Hematopoietic multipotent progenitor cell treated with erythropoietin and hydrocortisone succinate and interleukin-3 and kit ligand, for 6 days (in vitro differentiated cells): Measurements from ENCODE around the gene C1QL1.

Source experiments
- DNase-seq: peaks from one replicate; pipeline ENCODE4 v3.0.0-alpha.2; 2015

C1QL1 gene

DNA sequence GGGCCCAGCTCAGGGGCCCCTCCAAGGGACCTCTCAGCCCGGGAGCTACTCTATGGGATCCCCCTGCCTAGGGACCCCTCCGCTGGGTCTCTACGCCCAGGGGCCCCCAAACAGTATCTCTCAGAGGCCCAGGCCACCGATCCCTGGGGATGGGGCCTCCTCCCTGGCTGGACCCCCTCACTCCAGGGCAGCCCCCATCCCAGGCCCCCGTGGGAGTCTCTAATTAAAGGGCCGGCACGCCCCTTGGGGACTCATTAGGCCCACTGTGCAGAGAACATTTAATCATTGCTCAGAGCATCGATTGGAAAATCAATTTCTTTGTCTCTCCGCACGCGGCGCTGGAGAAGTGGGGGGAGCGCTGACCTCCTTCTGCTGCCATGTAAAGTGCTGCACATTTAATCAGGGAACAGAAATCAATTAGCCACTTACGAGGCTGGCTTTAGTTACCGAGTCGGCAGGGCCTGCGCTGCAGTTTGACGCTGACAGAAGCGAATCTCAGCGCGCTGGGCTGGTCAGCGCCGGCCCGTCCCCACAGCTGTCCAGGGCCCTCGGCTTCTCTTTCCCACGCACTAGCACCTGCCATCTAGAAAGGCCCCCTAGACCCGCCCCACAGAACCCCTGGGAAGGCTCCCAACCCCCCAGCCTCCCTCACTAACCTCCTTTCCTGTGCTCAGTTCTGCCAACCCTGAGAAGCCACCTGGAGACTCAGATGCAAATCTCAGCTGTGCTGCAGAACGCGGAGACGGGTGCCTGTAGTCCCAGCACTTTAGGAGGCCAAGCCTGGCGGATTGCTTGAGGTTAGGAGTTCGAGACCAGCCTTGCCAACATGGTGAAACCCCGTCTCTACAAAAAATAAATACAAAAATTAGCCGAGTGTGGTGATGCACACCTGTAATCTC lies 20.2 kb upstream of the C1QL1 start:
- no peak for DNase-seq

DNA sequence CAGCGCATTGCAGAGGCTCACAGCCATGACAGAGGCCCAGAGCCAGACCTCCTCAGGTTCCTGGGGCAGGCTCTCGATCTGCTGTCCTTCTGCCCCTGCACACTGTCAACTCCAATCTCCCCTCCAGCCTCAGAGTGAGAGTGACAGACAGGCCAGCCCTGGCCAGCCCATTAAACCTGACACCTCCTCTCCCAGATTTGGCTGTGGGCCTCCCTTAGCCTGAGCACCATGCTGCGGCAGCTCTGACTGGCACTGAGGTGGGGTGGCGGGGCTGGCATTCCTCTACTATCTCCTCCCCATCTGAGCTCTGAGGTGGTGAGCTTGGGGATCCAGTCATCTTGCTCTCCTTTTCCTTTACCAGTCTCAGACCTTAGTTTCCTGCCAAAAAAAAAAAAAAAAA lies 15.5 kb upstream of the C1QL1 start:
- no peak for DNase-seq

DNA sequence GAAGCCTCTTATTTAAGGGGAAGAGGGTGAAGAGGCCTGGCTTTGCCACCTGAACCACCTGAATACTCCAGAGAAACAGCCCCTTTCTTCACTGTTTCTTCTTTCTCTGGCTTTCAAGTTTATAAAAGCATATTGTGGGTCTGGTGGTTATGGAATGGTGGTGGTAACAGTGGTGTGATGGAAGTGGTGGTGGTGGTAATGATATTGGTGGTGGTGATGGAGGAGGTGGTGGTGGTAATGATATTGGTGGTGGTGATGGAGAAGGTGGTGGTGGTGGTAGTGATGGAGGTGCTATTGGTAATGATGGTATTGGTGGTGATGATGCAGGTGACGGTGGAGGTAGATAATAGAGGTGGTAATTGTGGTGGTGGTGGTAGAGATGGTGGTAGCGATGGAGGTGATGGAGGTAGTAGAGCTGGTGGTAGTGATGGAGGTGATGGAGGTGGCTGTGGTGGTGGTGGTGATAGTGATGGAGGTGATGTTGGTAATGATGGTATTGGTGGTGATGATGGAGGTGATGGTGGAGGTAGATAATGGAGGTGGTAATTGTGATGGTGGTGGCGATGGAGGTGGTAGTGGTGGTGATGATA lies 14.1 kb upstream of the C1QL1 start:
- DNase-seq, result no peak

DNA sequence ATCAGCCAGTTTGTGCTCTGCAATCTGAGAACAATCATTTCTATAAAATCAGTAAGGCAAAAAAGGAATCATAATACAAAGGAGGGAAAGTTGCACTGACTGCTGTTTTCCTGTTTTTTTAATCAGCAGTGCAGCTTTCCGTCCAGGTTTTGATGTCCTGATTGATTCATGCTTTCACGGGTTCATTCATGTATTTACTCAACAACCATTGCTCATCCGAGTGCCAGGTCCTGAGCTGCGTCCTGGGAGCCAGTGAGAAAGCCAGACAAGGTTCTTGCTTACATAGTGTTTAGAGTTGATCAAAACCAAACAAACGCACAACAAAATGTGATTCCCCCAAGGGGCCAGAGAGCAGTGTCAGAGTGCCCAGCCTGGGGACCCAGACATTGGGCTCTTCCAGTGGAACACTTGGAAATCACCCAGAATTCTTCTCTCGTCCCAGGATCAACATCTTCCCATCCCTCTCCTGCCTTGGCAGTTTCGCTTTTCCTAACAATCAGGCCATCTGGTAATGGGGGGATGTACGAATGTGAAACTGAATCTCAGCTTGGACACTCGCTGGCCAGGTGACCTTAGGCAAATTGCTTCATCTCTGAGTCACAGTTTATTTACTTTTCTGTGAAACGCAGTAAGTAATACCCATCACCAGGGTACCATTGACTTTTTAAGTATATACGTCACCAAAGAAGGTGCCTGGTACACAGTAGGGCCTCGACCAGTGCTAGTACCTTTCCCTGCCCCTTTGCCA lies 13.3 kb upstream of the C1QL1 start:
- no peak for DNase-seq

DNA sequence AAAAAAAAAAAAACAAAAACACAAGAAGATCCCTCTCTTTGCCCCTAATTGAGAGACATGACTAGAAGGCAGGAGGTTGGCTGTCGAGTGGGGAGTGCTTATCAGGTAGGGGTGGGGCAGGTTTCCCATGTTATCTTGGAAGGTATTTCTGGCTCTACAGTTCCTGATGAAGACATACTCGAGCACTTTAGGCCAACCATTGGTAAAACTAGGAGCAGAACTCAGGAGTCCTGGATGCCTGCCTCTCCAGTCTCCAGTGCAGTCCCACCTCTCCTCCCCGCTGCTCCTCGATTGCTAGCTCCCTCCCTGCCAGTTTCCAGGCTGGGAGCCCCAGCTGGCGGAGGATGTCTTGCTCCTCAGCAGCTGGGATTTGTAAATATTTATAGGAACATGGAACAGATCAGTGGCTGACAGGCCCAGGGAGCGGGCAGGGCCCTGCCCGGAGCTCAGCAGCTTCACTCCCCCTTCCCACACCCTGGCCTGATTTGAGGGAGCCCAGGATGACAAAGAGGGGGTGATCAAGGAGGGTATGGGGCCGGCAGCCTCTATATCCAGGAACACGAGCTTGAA lies 11.4 kb upstream of the C1QL1 start:
- DNase-seq, result no peak

DNA sequence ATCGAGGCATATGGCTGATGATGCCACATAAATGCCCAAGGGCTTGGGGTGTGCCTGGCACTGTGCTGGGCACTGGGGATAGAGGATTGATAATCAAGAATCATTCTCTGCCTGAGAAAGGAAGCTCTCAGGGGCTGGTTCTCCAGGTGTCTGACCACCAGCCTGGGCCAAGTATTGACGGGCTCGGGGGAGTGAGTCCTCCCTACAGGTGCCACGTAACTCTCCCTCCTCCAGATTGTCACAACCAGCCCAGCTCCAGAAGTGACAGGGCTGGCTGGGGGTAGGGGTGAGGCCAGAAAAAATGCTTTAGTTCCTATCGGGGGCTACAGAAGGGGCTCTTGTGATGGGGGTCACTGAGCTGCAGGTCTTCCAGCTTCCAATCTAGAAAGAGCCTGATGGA lies 10.7 kb upstream of the C1QL1 start:
- no peak for DNase-seq

DNA sequence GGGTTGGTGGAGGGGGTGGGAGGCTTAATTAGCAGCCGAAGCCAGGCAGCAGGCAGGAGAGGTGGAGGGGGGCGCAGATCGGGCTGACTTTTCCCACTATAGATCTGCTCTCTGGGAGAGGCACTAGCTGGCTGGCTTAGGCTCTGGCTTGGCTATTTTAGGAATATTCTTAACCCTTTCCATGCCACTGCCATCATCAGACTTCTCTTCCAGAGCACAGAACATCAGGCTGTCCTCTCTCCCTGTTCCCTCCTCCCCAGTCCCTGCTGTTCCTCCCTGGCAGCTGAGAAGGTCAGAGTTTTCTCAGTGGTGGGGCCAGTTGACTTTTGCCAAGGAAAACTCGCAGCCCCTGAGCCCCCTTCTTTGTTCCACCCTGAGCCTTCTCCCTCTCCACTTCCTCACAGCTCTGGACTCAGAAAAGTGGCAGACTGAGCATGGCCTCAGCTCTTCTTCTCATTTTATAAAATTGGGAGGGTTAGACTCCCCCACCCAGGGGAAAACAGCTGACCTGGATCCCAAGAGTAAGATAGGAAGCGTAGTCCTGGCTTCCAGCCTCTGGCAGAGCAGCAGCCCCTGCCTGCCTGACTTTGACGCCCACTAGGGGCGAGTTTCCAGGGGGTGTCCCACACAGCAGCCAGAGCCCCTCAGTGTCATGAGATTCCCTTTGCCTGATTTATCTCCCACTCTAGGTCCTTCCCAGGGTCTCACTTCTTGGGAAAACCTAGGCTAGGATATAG lies 9.9 kb upstream of the C1QL1 start:
- no peak for DNase-seq

DNA sequence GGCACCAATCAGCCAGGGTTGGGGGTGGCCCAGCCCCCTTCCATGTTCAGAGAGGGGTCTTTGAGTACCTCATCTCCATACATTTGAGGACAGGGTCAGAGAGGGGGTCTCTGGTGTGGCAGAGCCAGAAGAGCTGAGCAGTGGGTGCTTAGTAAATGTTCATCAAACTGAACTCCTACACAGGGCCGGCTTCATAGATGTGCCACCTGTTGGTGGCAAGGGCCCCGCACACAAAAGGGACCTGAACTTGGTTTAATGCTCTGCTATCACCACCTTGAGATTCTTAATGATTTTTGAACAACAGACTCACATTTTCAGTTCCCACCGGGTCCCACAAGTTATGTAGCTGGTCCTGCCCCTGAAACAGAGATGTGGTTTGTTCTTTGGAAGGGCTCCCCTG lies 9.0 kb upstream of the C1QL1 start:
- peak; percentile 35 for DNase-seq

DNA sequence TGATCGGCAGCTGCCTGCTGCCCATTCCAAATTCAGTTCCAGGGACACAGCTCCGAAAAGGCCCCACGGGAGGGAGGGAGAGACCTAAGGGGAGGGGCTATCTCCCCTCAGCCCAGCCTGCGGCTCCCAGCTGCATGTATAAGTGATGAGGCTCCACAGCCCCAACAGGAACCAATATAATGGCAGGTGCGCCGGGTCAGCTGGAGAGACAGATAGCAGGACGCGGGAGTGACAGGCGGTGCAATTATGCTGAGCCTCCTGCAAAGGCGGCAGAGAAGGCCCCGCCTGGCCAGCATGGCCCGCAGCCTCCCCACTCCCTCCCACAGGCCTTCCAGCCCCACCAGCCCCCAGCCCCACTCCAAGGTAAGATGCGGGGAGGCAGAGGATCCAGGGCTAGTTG lies 8.1 kb upstream of the C1QL1 start:
- DNase-seq, result no peak

DNA sequence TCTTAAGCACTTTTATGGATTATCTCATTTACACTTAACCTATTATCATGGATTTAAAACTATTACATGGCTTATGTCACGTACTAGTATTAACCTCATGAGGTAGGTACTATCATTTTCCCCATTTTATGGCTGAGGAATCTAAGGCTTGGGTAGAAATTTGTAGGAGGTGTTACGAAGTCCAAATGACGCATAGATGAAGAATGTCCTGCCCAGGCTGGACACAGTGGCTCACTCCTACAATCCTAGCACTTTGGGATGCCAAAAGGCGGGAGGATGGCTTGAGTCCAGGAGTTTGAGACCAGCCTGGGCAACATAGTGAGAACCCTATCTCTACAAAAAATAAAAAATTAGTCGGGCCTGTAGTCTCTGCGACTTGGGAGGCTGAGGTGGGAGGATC lies 4.8 kb upstream of the C1QL1 start:
- no peak for DNase-seq

DNA sequence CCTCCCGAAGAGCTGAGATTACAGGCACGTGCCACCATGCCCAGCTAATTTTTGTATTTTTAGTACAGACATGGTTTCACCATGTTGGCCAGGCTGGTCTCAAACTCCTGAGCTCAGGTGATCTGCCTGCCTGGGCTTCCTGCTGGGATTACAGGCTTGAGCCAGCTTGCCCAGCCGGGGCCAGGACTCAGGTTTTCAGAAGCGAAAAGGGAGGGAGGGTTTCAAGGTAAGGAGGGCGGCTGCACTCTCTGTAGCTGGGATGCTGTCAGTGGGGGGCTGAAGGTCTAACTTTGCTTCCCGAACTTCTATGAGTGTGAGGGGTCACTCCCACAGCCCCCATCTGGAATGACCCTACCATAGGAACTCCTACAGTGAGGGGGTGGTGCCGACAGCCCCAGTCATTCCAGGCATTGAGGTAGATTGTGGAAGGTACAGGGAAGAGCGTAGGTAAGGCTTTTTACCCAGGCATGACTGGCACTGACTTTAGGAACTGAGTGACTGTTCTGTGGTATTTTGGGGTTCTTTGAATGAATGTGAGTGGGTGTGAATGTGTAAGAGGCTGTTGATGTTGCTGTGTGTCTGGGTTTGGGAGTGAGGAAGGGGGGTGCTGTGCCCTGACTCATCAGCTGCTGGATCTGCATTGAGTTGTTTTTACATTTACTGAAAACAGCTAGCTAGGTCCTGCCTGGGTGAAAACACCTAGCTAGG lies 3.8 kb upstream of the C1QL1 start:
- DNase-seq, result no peak

DNA sequence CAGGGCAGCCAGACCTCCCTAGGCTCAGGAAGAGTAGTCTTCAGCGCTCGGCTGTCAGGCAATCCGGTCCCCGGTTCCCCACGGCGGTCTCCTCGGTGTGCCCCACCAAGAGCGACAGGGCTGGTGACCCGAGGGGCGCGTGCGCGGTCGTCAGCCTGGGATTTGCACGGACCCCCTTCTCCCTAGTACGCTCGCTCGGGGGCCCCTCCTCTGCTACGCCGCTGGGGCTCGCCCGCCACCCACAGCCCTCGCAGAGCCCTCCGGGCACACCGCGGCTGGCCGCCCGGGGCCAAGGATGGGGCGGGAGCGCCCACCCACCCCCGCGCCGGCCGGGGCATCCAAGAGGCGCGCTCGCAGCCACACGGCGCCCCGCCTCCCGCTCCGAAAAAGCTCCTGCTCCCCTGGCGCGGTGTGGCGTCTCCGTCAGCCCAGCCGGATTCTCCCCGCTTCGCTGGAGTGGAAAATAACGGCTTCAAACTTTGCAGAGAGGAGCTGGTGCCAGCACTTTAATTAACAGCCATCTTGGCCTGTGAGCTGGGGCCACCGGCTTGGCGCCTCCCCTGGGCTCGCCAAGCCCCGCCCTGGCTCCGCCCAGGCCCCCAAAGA lies 2.1 kb upstream of the C1QL1 start:
- no peak for DNase-seq

DNA sequence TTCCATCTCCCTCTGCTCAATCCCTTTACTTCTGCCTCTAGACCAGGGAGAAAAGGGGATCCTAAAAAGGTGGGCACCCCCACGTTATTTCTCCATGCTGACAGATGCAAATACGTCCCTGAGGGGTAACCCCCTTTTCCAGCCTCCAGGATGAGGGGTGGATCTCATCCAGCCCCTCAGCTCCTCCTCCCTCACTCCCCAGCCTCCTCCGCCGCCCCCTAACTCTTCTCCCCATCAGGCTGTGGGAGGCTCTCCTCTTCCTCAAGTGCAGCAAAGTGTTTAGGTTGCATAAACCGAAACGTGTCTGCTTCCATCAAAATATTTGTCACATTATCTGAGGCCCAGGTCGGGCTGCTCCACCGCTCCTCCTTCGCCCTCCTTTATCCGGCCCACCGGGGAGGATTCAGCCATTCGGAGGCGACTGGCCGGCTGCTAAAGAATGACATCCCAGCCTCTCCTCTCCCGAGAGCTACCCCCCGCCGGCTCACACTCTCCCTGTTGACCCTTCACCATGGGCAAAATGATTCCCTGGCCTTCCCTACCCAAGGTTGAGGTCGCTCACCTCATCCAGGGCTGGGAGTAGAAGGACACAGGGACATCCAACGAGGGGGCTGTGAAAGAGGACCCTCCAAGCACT lies 1.2 kb upstream of the C1QL1 start:
- DNase-seq, result no peak

DNA sequence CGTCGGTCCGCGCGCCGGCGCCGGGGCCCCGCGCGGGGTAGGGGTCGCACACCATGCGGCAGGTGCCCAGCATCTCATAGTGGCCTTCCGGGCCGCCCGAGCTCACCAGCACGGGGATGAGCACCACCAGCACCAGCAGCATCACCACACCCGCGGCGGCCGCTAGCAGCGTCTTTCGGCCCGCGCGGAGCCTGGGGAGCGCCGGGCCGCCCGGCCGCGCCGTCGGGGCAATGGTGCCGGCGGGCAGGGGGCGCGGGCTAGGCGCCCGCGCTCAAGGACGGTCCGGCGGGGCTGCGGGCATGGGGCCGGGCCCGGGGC lies 237 bp downstream of the C1QL1 start:
- DNase-seq, result no peak

DNA sequence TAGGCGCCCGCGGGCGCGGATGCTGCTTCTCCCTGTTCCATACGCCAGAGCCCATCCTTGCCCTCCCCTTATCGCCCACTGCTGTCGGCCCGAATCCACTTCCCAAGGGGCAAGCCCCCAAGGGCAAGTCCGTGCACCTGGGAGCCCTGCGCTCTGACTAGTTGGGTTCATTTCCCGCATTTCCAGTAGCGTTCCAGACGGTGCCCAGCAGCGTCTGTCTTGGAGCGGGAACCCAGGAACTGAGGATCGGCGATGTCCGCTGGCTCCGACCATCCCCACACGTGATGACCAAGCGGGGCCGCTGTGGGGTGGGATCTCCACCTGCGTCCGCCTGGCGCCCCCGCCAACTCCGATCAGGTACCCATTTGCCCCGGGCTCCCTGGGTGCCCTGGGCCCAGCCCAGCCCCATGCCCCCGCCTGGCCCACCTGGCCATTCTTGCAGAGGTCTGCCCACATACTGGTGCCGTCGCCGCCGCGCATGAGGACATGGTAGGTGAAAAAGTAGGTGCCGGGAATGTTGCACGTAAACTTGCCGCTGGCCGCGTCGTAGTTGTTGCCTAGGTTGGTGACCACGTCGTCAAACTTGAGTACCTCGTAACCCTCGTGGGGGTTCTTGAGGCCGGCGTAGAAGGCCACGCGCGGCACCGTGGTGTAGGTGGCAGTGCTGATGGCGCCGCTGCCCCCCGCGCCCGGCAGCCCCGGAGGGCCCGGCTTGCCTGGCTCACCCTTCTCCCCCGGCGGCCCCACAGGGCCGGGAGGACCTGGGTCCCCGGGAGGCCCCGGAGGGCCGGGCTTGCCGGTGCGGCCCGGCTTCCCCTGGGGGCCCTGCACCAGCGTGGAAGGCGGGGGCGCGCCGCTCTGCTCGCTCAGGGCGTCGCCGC lies 837 bp downstream of the C1QL1 start:
- no peak for DNase-seq

DNA sequence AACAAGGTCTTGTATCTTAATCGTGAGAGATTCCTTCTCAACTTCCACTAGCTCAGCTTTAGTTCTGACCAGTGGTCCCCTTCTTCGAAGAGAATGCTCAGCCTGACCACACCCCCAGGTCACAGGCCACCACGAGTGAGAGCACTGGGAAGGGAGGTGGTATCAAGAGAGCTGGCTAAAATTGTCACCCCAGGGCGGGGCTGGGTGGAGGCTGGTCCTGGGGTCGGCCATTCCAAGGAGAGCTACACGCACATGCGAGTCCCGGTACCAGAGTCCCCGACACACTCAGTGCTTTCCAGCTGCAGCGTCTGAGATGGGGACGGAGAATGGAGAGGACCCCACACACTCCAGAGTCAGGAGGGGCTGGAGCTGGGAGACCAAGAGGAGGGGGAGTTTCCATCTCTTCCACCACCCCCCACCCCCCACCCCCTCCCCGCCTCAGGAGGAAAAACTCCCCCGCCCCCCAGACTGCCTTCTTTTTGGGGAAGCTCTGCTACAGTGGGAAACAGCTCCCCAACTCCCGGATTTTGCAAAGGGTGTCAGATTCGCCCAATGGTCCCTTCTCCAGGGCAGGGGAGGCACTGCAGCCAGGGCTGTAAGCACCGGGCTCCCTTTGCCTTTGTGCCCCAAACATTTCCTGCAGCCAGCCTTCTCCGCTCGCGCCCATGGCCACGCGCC lies 1.6 kb downstream of the C1QL1 start:
- DNase-seq, result no peak

DNA sequence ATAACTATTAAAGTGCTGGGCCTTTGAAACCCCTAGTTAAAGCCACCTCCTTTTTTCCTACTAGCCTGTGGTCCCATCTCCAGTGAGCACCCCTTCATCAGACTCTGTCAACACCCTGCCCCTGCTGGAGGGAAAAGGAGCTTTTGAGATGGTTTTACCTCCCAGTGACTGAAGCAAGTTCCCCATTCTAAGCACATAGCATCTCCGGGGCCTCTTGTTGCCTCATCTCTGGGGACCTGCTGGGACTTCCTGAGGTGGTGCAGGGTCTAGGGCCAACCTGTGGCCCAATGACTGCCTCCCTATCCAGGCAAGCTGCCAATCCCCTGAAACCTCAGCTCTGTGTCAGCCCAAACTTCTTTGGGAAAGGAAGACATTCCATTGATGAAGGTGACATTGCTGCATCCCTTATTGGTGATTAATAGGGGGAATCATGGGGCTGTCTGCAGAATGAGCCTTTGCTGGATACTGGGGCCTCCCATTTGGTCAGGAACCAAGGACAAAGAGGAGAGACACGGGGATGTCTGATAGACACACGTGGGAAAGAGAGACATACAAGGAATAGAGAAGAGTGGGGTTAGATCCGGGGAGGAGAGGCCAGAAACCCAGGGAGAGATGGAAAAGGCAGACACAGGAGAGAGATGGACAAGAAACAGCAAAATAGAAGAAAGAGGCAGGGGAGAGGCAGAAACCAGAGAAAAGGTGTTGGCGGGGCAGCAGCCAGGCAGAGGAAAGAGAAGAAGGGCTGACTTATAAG lies 2.4 kb downstream of the C1QL1 start:
- DNase-seq, result peak; percentile 33

DNA sequence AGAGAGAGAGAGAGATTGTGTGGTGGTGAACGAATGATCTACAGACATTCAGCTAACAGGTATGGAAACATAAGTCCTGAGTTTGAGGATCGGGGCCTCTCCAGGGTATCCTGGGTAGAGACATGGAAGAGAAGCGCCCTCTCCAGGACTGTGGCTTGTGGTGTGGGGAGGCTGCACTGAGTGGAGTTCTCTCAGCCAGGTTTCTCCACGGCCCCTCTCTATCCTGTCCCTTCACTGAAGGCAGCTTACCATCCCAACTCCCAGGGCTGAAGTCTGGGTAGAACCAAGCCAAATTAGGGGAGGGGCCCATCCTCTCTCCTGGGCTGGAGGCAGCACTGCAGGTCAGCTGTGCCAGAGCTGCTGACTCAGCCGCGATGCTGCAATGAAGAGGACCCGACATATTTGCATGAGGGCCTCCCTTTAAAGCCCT lies 6.2 kb downstream of the C1QL1 start:
- no peak for DNase-seq

DNA sequence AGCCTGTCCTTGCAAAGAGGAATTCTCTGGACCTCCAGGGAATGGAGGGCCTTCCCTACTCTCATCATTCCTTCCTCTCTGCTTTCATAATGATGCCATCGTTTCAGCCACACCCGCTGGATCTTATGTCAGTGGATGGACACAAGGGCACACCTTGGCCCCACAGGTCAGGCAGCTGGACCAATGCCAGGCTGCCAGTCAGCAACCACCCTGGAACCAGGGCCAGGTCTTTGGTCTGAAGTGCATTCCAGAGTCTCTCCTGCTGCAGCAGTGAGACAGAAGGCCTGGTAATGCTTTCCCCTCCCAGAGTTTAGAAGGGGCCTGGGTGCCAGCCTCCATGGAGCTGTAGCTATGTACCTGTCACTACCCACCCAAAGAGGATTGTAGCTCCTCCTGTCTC lies 7.4 kb downstream of the C1QL1 start:
- no peak for DNase-seq
